GM19043 (cell line): ENCODE measurements around the gene HYDIN.

Experiments
- ATAC-seq: cut with Tn5 transposase; IDR thresholded peaks from one replicate; pipeline ENCODE4 v1.9.1; 2021; ENCODE audit warnings: low read depth; ENCODE audit not compliant: unreplicated experiment

The HYDIN gene

DNA sequence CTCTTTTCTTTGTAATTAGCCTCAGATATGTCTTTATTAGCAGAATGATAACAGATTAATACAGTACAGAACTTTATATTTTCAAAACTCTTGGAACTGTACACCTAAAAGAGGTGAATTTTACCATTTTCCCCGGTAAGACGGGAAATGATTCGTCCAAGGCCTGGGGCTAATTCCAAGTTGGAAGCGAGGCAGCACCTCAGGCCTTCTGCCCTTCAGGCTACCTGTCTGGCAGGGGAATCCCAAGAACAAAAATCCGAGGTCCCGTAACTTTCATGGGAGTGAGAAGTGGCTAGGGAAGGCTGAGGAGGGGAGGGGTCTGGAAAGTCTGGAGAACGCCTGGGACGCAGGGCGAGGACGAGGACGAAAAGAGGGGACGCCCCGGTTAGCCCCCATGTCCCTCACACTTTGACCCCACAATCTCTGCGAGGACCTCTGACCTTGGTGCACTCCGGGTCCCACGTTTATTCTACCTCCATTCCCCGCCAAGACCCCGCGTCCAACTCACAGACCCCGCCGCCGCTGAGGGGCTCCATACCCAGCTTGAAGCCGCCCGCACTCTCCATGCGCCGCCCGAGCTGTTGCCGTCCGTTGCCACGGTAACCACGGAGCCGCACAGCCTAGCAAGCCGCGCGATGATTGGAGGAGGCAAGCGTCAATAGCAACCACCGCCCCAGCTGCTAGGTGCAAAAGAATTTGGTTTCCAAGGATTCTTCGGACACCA, at the start of gene HYDIN:
TSS of gene HYDIN (minus strand) at position 601 of the 724 bp plus-strand sequence. CDS start 43,827 bp downstream, outside the sequence.
- ATAC-seq: no peak

DNA sequence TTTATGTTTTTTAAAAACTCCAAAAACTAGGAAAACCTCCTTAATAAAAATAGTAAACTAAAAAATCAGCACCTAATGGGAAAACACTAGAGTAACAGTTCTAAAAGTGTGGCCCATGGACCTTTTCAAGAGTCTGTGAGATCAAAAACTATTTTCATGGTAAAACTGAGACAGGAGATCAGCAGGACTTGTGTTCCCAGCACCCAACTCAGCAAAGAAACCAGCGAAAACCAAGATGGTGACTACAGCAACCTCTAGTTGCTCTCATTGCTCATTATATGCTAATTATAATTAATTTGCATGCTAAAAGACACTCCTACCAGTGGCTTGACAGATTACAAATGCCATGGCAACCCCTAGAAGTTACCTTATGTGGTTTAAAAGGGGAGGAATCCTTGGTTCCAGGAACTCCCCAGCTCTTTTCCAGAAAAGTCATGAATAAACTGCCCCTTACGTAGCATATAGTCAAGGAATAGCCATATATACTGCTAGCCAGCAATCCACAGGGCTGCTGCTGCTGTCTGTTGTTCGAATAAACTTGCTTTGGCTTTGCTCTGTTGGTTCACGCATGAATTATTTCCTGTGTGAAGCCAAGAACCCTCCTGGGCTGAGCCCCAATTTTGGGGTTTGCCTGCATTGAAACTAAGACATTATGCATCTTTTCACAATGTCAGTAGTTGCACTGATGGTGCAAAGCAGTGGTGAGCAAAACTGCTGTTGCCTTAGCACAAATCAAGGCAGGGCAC, 46.2 kb upstream of the HYDIN start:
- no peak for ATAC-seq

DNA sequence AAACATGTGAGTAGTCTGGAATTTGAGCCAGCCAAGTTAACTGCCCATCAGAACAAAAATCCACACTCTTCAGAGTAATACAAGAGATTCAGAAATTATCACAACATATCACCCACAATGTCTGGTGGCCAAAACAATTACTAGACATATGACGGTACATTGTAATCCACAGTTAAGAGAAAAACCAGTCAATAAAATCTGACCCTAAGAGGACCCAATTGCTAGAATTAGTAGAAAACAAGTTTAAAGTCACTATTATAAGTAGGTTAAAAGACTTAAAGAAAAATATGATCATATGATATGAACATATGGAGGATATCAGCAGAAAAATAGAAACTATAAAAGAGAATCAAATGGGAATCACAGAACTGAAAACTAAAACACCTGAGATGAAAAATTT, 42.9 kb upstream of the HYDIN start:
- ATAC-seq: no peak

DNA sequence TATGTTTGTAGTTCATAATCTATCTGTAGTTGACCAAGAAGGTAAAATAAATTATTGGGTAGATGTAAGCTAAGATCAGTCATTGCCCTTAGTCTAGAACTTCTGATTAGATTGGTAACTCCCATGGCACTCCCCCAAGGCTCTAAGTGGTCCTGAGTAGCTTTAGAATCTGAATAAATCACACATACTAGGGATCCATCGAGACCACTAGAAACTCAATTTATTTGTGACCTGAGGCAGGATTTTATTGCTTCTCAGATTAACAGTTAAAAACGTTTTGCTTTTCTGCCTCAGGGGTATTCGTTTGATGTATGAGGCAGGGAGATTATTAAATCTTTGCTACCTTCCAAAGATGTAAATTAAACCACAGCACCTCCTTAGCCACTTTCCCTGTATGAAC, 33.8 kb upstream of the HYDIN start:
- ATAC-seq: no peak

DNA sequence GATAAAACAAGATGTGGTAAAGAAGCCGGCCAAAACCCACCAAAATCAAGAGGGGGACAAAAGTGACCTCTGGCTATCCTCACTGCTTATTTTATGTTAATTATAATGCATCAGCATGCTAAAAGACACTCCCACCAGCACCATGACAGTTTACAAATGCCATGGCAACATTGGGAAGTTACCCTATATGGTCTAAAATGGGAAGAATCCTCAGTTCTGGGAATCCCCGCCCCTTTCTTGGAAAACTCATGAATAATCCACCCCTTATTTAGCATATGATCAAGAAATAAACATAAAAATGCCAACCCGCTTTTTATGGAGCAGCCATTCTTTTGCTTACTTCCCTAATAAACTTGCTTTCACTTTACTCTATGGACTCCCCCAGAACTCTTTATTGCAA, 33.1 kb upstream of the HYDIN start:
- ATAC-seq: no peak

DNA sequence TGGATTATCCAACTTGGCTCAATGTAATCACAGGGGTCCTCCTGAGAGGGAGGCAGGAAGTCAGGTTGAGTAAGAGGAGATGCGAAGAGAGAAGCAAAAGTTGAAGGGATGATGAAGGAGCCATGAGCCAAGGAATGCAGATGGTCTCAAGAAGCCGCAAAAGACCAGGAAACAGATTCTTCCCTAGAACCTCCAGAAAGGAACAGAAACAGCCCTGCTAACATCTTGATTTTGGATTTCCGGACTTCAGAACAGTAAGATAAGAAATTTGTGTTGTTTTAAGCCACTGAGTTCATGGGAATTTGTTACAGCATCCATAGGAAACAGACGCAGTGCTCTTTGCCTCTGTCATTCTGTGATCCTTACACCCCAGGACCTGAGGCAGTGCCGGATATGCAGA, 31.9 kb upstream of the HYDIN start:
- no peak for ATAC-seq

DNA sequence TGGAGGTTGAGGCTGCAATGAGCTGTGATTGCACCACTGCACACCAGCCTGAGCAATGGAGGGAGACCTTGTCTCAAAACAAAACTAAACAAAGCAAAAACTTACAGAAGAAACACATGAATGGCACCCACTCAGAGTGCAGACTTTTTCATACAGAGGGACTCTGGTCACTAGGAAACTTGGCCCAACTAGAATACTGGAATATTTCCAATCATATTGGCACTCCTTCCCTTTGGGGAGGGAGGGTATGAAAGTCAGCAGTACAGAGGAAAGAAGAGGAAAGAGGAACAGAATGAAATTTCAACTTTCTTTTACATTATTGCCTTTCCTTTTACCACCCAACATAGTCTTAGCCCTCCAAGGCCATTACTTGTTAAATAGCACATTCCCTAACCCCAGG, 30.5 kb upstream of the HYDIN start:
- no peak for ATAC-seq

DNA sequence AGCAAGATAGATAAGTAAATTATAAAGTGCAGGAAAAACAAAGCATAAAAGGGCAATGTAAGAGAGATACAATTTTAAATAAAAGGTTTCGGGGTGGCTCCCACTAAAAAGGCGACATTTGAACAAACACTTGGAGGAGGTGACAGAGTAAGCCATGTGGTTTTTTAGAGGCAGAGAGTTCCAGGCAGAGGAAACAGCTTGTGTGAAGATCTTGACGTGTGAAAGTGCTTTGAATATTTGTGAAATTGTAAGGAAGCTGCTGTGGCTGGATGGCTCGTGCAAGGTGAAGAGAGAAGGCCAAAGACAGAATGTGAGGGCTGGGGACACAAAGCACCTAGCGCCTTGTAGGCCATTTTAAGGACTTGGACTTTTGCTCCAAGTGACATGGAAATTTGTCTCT, 28.6 kb upstream of the HYDIN start:
- no peak for ATAC-seq

DNA sequence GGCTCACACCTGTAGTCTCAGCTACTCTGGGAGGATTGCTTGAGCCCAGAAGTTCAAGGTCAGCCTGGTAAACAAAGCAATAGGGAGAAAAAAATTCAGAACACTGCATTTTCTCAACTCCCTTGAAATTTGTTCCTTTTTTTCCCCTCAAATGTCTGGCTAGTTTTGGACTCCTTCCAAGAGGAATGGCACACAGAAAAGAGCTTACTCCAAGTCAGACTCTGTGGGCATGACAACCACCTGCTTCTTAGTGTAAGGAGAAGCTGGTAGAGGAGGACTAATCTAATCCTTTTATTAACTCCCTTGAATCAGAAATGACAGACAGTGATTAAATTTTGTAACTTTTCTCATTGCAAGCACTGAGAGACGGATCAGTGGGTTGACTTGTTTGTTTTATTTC, 27.9 kb upstream of the HYDIN start:
- no peak for ATAC-seq

DNA sequence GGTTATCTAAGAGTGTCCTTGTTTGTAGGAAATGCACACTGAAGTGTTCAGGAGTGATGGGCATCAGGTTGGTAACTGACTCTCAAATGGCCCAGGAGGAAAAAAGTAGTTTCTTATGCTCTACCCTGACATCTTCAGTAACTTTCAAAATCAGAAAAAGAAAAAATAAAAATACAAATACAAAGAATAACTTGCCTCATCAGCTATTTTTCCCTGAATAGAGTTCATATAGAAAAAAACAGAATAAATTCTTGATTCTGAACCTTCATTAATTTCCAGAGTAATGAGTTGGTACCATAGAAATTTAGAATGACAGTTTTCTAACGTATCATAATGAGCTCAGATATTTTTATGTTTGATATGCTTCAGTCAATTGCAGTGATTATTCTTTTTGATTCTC, 27.2 kb upstream of the HYDIN start:
- no peak for ATAC-seq

DNA sequence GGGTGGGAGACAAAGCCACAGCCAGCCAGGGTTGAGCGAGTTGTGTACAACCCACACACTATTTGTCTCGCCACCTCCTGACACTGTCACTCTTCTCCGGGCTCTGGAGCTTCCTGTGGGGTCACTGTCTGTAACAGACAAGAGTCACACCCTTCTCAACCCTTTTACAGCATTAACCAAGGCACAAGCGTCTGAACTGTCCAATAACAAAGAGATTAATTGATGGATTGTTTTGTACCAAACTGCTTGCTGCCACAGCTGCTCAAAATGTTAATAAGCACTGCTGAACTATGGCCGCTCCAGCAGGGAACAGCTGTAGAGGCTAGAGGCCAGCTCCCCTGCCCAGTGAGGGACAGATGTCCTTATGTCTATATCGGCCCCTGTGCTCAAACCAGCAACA, 25.2 kb upstream of the HYDIN start:
- no peak for ATAC-seq

DNA sequence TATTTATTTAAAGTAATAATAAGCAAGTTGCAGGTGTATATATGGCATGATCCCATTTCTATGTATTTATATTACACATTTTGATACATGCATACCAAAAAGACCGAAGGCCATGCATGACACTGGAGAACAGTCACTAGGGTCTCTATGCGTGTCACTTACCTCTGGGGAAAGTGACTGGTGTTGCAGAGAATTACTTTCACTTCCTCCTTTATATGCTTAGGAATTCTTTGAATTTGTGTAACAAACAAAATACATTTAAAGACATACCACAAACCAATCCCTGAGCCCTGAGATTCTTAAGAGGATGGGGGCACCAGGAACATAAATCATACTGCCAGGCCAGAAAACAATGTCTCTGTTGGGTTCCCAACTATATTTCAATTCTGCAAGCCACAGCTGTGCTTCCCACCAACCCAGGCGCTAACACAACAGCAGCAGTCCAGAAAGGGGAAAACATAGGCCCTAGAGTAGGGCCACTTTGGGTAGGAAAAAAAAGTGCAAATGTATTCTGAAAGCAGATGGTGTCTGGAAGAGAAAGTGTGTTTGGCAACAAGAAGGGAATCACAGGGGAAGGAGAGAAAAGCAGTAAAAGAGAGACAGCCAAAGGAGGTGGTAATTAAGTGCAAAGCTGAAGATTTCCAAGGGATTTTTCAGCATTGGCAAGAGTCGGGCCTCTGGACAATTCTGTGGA, 24.5 kb upstream of the HYDIN start:
- no peak for ATAC-seq

DNA sequence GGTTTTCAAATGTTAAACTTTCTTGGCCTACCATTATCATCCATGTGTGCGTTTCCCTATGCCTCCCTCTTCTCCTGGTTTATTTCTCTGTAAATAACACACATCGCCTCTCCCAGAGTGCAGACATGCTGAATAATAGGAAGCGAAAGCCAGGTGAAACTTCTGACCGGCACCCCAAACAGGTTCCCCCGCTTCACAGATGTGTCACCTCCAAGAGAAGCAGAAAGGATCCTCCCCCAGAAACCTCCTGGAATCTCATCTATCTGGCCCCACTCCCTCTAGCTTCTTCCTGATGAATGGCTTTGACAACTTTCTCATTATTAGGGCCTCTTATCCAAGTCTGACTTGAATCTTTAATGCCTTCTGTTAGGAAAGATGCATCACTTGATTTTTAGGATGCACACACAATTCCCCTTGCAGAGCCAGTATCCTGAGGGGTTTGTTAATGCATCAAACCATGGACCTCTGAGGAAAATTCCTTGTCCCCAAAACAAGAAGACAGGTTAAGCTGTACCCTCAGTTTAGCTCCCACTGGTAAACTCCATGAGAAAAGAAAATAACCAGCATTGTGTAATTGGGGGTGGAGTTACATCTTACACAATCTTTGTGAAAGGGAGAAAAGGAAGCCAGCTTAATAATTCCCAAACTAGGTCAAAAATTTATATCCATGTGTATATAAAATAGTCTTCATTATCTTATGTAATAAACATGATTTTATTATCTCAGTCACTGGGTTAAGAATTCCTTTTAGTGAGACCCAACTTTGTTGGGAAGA, 20.1 kb upstream of the HYDIN start:
- no peak for ATAC-seq

DNA sequence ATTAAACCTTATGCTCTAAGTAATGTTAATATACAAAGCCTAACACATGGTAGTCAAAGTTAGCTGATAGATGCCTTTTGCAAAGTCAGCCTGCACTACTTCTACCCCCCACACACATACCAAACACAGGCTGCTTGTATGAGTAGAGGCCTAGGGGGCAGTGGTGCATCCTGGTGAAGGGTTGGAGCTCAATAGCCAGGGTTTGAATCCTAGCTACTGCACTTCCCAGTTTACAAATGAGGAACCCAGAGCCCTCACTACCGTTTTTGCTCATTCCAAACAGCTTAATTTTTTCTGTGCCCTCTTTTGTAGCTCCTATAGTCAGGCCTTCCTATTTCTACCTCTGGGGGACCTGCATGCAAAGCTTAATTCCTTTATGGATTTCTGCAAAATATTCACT, 18.9 kb upstream of the HYDIN start:
- no peak for ATAC-seq

DNA sequence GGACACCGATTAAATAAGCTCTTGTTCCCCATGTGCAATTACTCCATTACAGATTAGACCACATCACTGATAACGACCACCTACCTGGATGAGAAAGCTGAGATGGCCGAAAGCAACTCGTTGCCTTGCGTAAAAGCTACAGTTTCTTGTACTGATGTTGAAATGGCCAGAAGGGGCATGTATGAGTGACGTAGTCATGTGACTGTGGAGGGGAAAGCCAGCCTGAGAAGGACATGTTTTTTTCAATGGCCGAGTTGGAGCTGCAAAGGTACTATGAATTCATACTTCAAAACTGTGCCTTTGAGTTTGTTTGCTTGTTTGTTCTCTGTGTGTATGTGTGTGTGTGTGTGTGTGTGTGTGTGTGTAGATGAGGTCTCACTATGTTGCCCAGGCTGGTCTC, 17.0 kb upstream of the HYDIN start:
- no peak for ATAC-seq

DNA sequence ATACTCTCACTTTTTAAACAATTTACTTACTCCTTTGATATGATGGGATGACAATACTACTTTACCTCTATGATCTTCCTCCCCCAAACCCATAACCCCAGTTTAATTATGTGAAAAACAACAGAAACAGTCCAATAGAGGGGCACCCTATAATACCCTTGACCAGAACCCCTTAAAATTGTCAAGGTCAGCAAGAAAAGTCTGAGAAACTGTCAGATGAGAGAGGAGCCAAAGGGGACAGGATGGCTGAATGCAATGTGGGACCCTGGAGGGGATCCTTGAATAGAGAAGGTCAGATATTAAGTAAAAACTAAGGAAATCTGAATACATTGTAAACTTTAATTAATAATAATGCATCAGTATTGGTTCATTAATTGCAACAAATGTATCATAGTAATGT, 15.8 kb upstream of the HYDIN start:
- ATAC-seq: no peak

DNA sequence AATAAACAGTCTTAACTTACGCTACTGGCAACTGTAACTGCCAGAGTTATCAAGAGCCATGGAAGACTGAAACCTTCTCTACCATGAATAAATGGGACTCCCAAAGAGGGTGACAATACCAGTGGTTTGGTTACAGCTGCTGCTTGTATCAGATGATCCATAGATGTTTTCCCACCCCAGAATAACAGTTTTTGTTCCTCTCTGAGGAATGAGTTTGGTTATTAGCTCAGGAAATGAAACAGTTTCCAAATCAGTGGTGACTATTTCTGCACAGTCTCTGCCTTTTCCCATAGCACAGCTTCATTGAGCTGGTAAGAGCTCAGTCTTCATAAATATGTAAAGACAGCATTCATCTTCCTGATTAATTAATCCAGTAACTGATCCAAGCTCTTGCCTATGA, 14.0 kb upstream of the HYDIN start:
- ATAC-seq: no peak

DNA sequence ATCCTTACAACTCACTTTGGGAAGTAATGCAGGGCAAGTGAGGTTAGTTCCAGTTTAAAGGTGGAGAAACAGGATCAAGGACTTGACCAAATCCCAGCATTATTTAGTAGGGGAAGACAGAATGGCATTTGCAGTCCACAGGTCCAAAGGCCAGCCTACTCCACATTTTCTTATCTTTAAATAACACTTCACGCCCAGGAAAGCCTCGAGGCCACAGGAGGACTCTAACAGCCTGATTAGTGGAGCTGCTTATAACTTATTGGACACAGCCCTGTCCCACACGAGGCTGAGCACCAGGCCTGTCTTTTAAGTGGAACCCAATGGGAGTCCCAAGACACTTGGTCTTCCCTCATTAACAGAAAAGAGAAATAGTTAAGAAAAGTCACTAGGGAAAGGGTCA, 12.1 kb upstream of the HYDIN start:
- ATAC-seq: no peak

DNA sequence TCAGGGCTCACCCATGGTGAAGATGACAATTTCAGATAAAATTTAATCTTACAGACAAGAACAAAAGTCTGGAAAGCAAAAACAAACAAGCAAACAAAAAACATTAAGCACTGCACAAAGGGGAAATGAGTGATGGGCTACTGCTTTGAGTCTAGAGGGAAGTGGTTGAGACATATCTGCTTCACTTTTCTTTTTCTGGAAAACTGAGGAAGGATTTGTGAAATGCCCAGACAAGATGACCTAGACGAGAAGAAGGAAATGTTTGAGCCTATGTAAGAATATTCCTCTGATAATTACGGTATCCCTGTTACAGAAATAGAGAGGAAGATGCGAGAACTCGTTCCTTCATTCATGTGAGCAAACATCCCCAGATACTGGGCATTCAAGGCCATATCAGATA, 11.5 kb upstream of the HYDIN start:
- no peak for ATAC-seq

DNA sequence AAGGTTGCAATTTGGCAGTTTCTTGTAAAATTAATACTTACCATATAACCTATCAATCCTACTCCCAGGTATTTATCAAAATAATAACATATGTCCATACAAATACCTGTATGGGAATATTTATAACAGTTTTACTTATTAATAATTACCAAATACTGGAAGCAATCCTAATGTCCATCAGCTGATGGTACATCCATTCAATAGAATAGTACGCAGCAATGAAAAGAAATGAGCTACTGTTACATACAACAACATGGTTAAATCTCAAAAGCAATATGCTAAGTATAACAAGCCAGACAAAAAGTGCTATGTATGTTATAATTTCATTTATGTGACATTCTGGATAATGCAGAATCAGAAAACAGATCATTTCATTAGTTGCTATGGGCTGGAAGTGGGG, 1.2 kb downstream of the HYDIN start:
- ATAC-seq: no peak
